Hematopoietic multipotent progenitor cell (in vitro differentiated cells): ENCODE measurements around the gene ZNF530. TPM values are rescaled to one million over a fixed set of nuclear protein-coding genes. Genes with fewer than 3 reads are reported as not detected.

ENCODE experiments used
- DNase-seq, 3 donors: peaks; one replicate each; pipeline ENCODE4 v3.0.0-alpha.2; 2011 to 2015; ENCODE audit warnings: low read depth in 2 of 3, low spot score in 2 of 3
- total RNA-seq: library from RNA; depleted of rRNA; stranded (reverse); fragments of >200 nt; gene quantifications from one replicate; pipeline ENCODE4 v1.2.3, GENCODE V29; 2012

The ZNF530 gene
- 5.1 TPM for total RNA-seq

- peak; percentile 57 to 95 (median 91) for DNase-seq
Measured at GRCh38 chr19:57599761-57600383, at the start of gene ZNF530. Gene ZNF530 (plus strand): TSS chr19:57599885. CDS start chr19:57604346, 4,461 bp downstream.

GRCh38 chr19:57552432-57552831, 47.3 kb upstream of the ZNF530 start:
- DNase-seq = no peak

GRCh38 chr19:57557659-57558058, 42.0 kb upstream of the ZNF530 start:
- DNase-seq = no peak

- peak in 1 of 3 donors; percentile 14 for DNase-seq
Measured at GRCh38 chr19:57558525-57558924, 41.2 kb upstream of the ZNF530 start.

- DNase-seq = peak in 2 of 3 donors; percentile 15 to 26
Measured at GRCh38 chr19:57559008-57559403, 40.7 kb upstream of the ZNF530 start.

- peak; percentile 60 to 90 (median 85) for DNase-seq
Measured at GRCh38 chr19:57559404-57560025, 40.2 kb upstream of the ZNF530 start, which contains the start of gene ZNF550. Gene ZNF550 (minus strand): TSS chr19:57559863. CDS start chr19:57559682, 181 bp downstream.

GRCh38 chr19:57560049-57560491, 39.6 kb upstream of the ZNF530 start:
- DNase-seq = no peak

- DNase-seq = no peak
Measured at GRCh38 chr19:57563547-57563946, 36.1 kb upstream of the ZNF530 start.

GRCh38 chr19:57566396-57567265, 33.1 kb upstream of the ZNF530 start:
- DNase-seq = peak in 2 of 3 donors; percentile 45 to 64

GRCh38 chr19:57570707-57571106, 29.0 kb upstream of the ZNF530 start:
- DNase-seq = no peak

- no peak for DNase-seq
Measured at GRCh38 chr19:57572415-57572947, 27.2 kb upstream of the ZNF530 start.

GRCh38 chr19:57576661-57577060, 23.0 kb upstream of the ZNF530 start:
- DNase-seq = no peak

- DNase-seq = peak; percentile 88 to 99 (median 99)
Measured at GRCh38 chr19:57578487-57579205, 21.0 kb upstream of the ZNF530 start, which contains the start of gene ZNF416. Gene ZNF416 (minus strand): TSS chr19:57578911. CDS start chr19:57578704, 207 bp downstream.

- no peak for DNase-seq
Measured at GRCh38 chr19:57583104-57583520, 16.6 kb upstream of the ZNF530 start.

GRCh38 chr19:57583521-57584416, 15.9 kb upstream of the ZNF530 start, which contains the start of gene ZIK1:
Gene ZIK1 (plus strand): TSS chr19:57584145. CDS start chr19:57584357, 212 bp downstream.
- DNase-seq = peak; percentile 72 to 99 (median 98)

- DNase-seq = no peak
Measured at GRCh38 chr19:57587529-57587928, 12.2 kb upstream of the ZNF530 start.

GRCh38 chr19:57599377-57599760, 316 bp upstream of the ZNF530 start:
- no peak for DNase-seq

GRCh38 chr19:57606931-57607330, 7.2 kb downstream of the ZNF530 start:
- DNase-seq = no peak

- no peak for DNase-seq
Measured at GRCh38 chr19:57611113-57611512, 11.4 kb downstream of the ZNF530 start.
